ENCODE measurements around the gene FAAP100.

FAAP100 gene

GRCh38 chr17:81551458-81552243 is 502 bp downstream of the FAAP100 start:
- DNase-seq, result no peak

GRCh38 chr17:81550830-81551457 is 1.2 kb downstream of the FAAP100 start:
- DNase-seq, result no peak

GRCh38 chr17:81550285-81550684 is 1.9 kb downstream of the FAAP100 start:
- DNase-seq, result no peak

GRCh38 chr17:81549826-81550225 is 2.3 kb downstream of the FAAP100 start:
- no peak for DNase-seq

GRCh38 chr17:81549031-81549557 is 3.1 kb downstream of the FAAP100 start:
- no peak for DNase-seq

GRCh38 chr17:81547614-81547982 is 4.6 kb downstream of the FAAP100 start:
- DNase-seq, result no peak

- DNase-seq, result no peak
These were observed 5.1 kb downstream of the FAAP100 start for GRCh38 chr17:81546906-81547613.

GRCh38 chr17:81545160-81545949 is 6.8 kb downstream of the FAAP100 start:
- no peak for DNase-seq

GRCh38 chr17:81544281-81544974 is 7.7 kb downstream of the FAAP100 start:
- DNase-seq, result no peak

GRCh38 chr17:81543756-81544155 is 8.4 kb downstream of the FAAP100 start:
- no peak for DNase-seq

- no peak for DNase-seq
These were observed 8.8 kb downstream of the FAAP100 start for GRCh38 chr17:81543339-81543675.

GRCh38 chr17:81542431-81543338 is 9.5 kb downstream of the FAAP100 start:
- DNase-seq, result no peak

GRCh38 chr17:81541123-81541522 is 11.0 kb downstream of the FAAP100 start:
- no peak for DNase-seq

- no peak for DNase-seq
These were observed 11.5 kb downstream of the FAAP100 start for GRCh38 chr17:81540676-81541027.

GRCh38 chr17:81539961-81540675 is 12.0 kb downstream of the FAAP100 start:
- no peak for DNase-seq

GRCh38 chr17:81539571-81539900 is 12.6 kb downstream of the FAAP100 start:
- no peak for DNase-seq

GRCh38 chr17:81538651-81539570 is 13.2 kb downstream of the FAAP100 start:
- no peak for DNase-seq

GRCh38 chr17:81537856-81538555 is 14.1 kb downstream of the FAAP100 start:
- DNase-seq, result no peak

GRCh38 chr17:81537343-81537855 is 14.8 kb downstream of the FAAP100 start:
- no peak for DNase-seq

Data from NCI-H526 treated with DMSO at 0.1 percent for 48 hours (cell line).